Osteoblast (primary cell): ENCODE results near the gene SPG7. TPM values are rescaled to one million over a fixed set of nuclear protein-coding genes. Genes with fewer than 3 reads are reported as not detected.

Experiments used
- DNase-seq: peaks from one replicate; pipeline ENCODE4 v3.0.0; 2011; ENCODE audit warnings: low spot score, mixed read lengths; ENCODE audit not compliant: insufficient read length; ENCODE audit errors: missing footprints
- H2AFZ ChIP-seq: 2 replicates; pipeline ENCODE4 v1.6.0; 2011; ENCODE audit warnings: mild to moderate bottlenecking, low read length
- H3K27ac ChIP-seq: 2 replicates; pipeline ENCODE4 v1.5.1; 2011; ENCODE audit warnings: mild to moderate bottlenecking, low read depth, low read length, moderate library complexity
- H3K27me3 ChIP-seq: 2 replicates; pipeline ENCODE4 v1.6.0; 2012; ENCODE audit warnings: mild to moderate bottlenecking, control low read depth, inconsistent platforms, low read length, moderate library complexity; ENCODE audit not compliant: insufficient read depth
- H3K36me3 ChIP-seq: 2 replicates; pipeline ENCODE4 v1.5.1; 2011; ENCODE audit warnings: mild to moderate bottlenecking, low read length, control low read depth, moderate library complexity; ENCODE audit not compliant: insufficient read depth
- H3K4me1 ChIP-seq: 2 replicates; pipeline ENCODE4 v1.5.1; 2011; ENCODE audit warnings: mild to moderate bottlenecking, low read length, control low read depth, moderate library complexity; ENCODE audit not compliant: insufficient read depth
- H3K4me2 ChIP-seq: 2 replicates; pipeline ENCODE4 v1.6.0; 2011; ENCODE audit warnings: mild to moderate bottlenecking, low read length; ENCODE audit not compliant: insufficient read depth
- H3K4me3 ChIP-seq: fragments of 200-600 bp; sonication (generic); 3 replicates; pipeline ENCODE4 v1.5.1; 2012; ENCODE audit warnings: mild to moderate bottlenecking, low read length, inconsistent platforms; ENCODE audit not compliant: insufficient read depth
- H3K79me2 ChIP-seq: 2 replicates; pipeline ENCODE4 v1.6.0; 2012; ENCODE audit warnings: mild to moderate bottlenecking, low read length, control low read depth, inconsistent platforms; ENCODE audit not compliant: insufficient read depth
- H3K9me3 ChIP-seq: 2 replicates; pipeline ENCODE4 v1.5.1; 2011; ENCODE audit warnings: low read depth, low read length, control low read depth
- H4K20me1 ChIP-seq: 2 replicates; pipeline ENCODE4 v1.6.0; 2012; ENCODE audit warnings: mild to moderate bottlenecking, low read length, control low read depth; ENCODE audit not compliant: insufficient read depth
- CTCF ChIP-seq: IDR thresholded peaks from 2 replicates; pipeline ENCODE4 v1.5.1; 2011; ENCODE audit warnings: mild to moderate bottlenecking, low read depth, low read length, moderate library complexity; ENCODE audit errors: extremely low read depth
- total RNA-seq: library from RNA; depleted of rRNA; stranded (reverse); fragments of >200 nt; gene quantifications from 2 replicates; pipeline ENCODE4 v1.2.3, GENCODE V29; 2012

SPG7 gene
- total RNA-seq, 1 donor = 85.8 TPM

GRCh38 chr16:89577055-89577759 lies 69.0 kb downstream of the SPG7 start:
- H4K20me1 ChIP-seq = no peaks in the 10 kb centered on the region
- no peaks in the 10 kb centered on the region for H3K27me3 ChIP-seq
- H3K36me3 ChIP-seq = peaks cover 10% of the 10 kb centered on the region
- TF ChIP-seq CTCF = no peak
- H3K79me2 ChIP-seq = peaks cover 21% of the 10 kb centered on the region
- no peaks in the 10 kb centered on the region for H3K9me3 ChIP-seq
- H2AFZ ChIP-seq = no peak overlapping the region
- H3K4me1 ChIP-seq = peaks cover 17% of the 10 kb centered on the region
- no peak overlapping the region for H3K27ac ChIP-seq
- H3K4me3 ChIP-seq = peak overlapping the region; percentile 72
- H3K4me2 ChIP-seq = peak overlapping the region; percentile 72
- DNase-seq = no peak

DNA sequence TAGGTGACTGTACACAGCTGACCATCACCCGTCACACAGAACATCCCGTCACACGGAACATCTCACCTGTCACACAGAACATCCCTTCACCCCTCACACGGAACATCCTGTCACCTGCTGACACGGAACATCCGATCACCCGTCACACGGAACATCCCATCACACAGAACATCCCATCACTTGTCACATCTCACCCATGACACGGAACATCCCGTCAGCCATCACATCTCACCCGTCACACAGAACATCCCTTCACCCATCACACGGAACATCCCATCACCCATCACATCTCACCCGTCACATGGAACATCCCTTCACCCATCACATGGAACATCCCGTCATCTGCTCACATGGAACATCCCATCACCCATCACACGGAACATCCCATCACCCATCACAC lies 71.1 kb downstream of the SPG7 start:
- Histone ChIP-seq H3K79me2 (peaks cover 27% of the 10 kb centered on the region), H3K9me3 (no peaks in the 10 kb centered on the region), H3K36me3 (peaks cover 10% of the 10 kb centered on the region), H3K4me3 (no peak overlapping the region), H3K27ac (no peak overlapping the region), H3K27me3 (no peaks in the 10 kb centered on the region), H3K4me1 (peaks cover 18% of the 10 kb centered on the region), H2AFZ (no peak overlapping the region), H3K4me2 (no peak overlapping the region), H4K20me1 (no peaks in the 10 kb centered on the region)
- no peak for TF ChIP-seq CTCF
- no peak for DNase-seq

- H3K9me3 ChIP-seq = no peaks in the 10 kb centered on the region
- H3K27me3 ChIP-seq = no peaks in the 10 kb centered on the region
- no peaks in the 10 kb centered on the region for H4K20me1 ChIP-seq
- TF ChIP-seq CTCF = no peak
- H2AFZ ChIP-seq = no peak overlapping the region
- peak; percentile 100 for DNase-seq
- H3K4me2 ChIP-seq = no peak overlapping the region
- no peak overlapping the region for H3K4me3 ChIP-seq
- H3K79me2 ChIP-seq = peaks cover 22% of the 10 kb centered on the region
- H3K27ac ChIP-seq = peak overlapping the region; percentile 91
- peaks cover 23% of the 10 kb centered on the region for H3K4me1 ChIP-seq
- H3K36me3 ChIP-seq = peaks cover 10% of the 10 kb centered on the region
Observed at GRCh38 chr16:89581045-89581695, 73.0 kb downstream of the SPG7 start.

DNA sequence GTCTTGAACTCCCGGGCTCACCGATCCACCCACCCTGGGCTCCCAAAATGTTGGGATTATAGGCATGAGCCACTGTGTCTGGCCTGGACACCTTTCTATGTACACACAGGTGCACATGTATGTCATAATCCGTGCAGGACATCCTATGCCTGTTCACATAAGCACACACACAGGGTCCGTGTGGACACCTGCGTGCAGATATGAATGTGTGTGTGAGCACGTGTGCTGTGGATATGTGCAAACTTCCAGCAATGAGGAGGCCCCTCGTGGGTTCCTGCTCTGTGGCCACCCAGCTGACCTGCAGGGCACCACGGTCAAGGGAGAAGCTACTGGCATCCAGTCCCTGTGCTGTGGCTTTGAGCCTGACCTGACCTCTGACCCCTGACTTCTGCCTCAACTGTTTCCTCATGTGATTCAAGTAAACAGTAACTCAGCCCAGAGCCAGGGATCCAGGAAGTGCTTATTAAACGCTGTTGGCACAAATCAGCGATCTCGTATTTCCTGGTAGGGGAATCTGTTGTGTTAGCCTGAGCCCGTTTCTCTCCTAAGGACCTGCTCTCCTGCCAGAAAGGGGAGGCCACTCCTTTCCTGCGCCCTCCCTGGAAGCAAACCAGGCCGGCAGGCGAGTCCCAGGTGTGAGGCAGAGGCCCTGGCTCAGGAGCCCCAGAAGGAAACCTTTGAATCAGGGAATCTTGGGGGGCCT lies 73.8 kb downstream of the SPG7 start:
- Histone ChIP-seq H3K27ac (peak overlapping the region; percentile 91), H3K36me3 (peaks cover 10% of the 10 kb centered on the region), H3K27me3 (no peaks in the 10 kb centered on the region), H3K4me1 (peaks cover 30% of the 10 kb centered on the region), H3K79me2 (peaks cover 13% of the 10 kb centered on the region), H3K4me2 (peak overlapping the region; percentile 9), H3K9me3 (no peaks in the 10 kb centered on the region), H3K4me3 (no peak overlapping the region), H4K20me1 (no peaks in the 10 kb centered on the region), H2AFZ (peak overlapping the region; percentile 4)
- TF ChIP-seq CTCF = no peak
- DNase-seq = peak; percentile 98
